Ishikawa (cell line): ENCODE results near the gene MARCHF5.

ENCODE experiments used
- CEBPB ChIP-seq: IDR thresholded peaks from 2 replicates; pipeline ENCODE4 v1.6.1; 2012
- CREB1 ChIP-seq: IDR thresholded peaks from 2 replicates; pipeline ENCODE4 v1.6.1; 2012; ENCODE audit warnings: low read depth
- EGR1 ChIP-seq: IDR thresholded peaks from 2 replicates; pipeline ENCODE4 v1.6.1; 2012
- EP300 ChIP-seq: IDR thresholded peaks from 2 replicates; pipeline ENCODE4 v1.6.1; 2012; ENCODE audit warnings: borderline replicate concordance
- FOXM1 ChIP-seq: IDR thresholded peaks from 2 replicates; pipeline ENCODE4 v1.6.1; 2012; ENCODE audit warnings: low read depth, borderline replicate concordance
- NFIC ChIP-seq: IDR thresholded peaks from 2 replicates; pipeline ENCODE4 v1.6.1; 2012
- RAD21 ChIP-seq: IDR thresholded peaks from 2 replicates; pipeline ENCODE4 v1.6.1; 2012; ENCODE audit warnings: low read depth
- TAF1 ChIP-seq: IDR thresholded peaks from 2 replicates; pipeline ENCODE4 v1.6.1; 2012; ENCODE audit warnings: low read depth, mild to moderate bottlenecking
- TCF12 ChIP-seq: IDR thresholded peaks from 2 replicates; pipeline ENCODE4 v1.6.1; 2012; ENCODE audit warnings: low read depth
- TEAD4 ChIP-seq: IDR thresholded peaks from 2 replicates; pipeline ENCODE4 v1.6.1; 2012
- YY1 ChIP-seq: IDR thresholded peaks from 2 replicates; pipeline ENCODE4 v1.6.1; 2012; ENCODE audit warnings: low read depth
- ZBTB7A ChIP-seq: IDR thresholded peaks from 2 replicates; pipeline ENCODE4 v1.6.1; 2012; ENCODE audit warnings: low read depth
- TF ChIP-seq, protein P1 (sequence below): IDR thresholded peaks from 2 replicates; pipeline ENCODE4 v1.6.1; 2012
- TF ChIP-seq, protein P2 (sequence below): IDR thresholded peaks from 2 replicates; pipeline ENCODE4 v1.6.1; 2012
- TF ChIP-seq, protein P3 (sequence below): IDR thresholded peaks from 2 replicates; pipeline ENCODE4 v1.6.1; 2012; ENCODE audit warnings: low read depth, mild to moderate bottlenecking

The MARCHF5 gene

DNA sequence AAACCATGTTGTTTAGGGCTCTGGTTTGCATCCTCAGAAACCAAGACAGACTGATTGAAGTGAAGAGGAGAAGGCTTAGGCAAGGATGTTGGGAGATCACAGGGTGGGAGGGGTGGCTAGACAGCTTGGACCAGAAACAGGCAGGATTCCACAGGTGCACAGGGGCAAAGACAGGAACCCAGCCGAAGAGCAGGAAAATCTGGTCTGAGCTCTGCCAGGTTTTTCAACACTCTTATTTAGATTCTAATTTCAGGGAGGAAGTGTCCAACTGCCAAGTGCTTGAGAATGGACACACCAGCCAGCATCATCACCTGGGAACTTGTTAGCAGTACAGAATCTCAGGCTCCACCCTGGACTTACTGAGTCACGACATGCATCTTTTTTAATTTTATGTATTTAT is 93.8 kb downstream of the MARCHF5 start:
- TF ChIP-seq TCF12 = no peak
- TF ChIP-seq, protein P1, sequence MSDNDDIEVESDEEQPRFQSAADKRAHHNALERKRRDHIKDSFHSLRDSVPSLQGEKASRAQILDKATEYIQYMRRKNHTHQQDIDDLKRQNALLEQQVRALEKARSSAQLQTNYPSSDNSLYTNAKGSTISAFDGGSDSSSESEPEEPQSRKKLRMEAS = no peak
- TF ChIP-seq CEBPB = no peak
- TF ChIP-seq RAD21 = no peak
- no peak for TF ChIP-seq EGR1
- TF ChIP-seq, protein P2, sequence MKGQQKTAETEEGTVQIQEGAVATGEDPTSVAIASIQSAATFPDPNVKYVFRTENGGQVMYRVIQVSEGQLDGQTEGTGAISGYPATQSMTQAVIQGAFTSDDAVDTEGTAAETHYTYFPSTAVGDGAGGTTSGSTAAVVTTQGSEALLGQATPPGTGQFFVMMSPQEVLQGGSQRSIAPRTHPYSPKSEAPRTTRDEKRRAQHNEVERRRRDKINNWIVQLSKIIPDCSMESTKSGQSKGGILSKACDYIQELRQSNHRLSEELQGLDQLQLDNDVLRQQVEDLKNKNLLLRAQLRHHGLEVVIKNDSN = no peak

DNA sequence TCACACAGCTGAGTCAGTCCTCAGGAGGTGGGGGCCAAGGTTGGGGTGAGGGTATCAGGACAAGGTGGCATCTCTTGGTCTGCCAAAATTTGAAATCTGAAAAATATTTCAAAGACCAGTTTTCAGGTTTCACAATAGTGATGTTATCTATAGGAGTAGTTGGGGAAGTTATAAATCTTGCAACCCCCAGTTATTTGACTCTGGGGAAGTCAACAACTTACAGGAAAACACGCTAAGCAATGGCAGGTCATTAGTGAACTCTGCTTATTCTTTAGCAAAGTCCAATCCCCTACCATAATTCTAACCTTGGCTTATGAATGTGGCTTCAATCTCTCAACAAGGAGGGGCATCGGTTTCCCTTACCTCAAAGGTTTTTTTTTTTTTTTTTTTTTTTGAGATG is 94.9 kb downstream of the MARCHF5 start:
- TF ChIP-seq, protein P1 = no peak
- TF ChIP-seq TAF1 (no peak), CREB1 (no peak), EP300 (no peak)
- TF ChIP-seq, protein P2 = no peak

DNA sequence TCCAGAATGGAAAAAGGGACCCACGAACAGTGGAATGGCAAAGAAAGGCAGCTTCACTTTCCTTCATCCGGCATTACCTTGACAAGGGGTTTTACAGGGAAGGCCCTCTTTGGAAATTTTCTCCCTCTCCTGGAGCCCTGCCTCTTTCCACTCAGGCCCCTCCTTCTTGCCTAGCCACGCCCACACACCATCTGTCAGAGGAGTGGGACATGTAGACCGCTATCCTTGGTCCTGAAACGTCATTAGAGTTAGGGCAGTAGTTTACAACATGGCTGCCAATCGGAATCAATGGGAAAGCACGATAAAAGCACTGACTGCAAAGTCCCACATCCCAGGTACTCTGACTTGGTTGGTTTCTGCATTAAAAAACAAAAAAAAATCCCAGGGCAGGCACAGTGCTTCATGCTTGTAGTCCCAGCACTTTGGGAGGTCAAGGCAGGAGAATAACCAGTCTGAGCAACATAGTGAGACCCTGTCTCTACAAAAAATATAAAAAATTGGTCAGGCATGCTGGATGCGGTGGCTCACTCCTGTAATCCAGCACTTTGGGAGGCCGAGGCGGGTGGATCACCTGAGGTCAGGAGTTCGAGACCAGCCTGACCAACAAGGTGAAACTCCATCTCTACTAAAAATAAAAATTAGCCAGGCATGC is 96.4 kb downstream of the MARCHF5 start:
- TF ChIP-seq EP300 (no peak), TAF1 (no peak), NFIC (no peak), RAD21 (no peak), CREB1 (peak; percentile 68), TCF12 (no peak), CEBPB (no peak), ZBTB7A (no peak), FOXM1 (no peak), TEAD4 (0 out of 2 replicates have a peak, but pooled peaks have one; percentile 25), EGR1 (no peak), YY1 (peak; percentile 93)
- TF ChIP-seq, protein P1 = no peak
- TF ChIP-seq, protein P2 = no peak
- TF ChIP-seq, protein P3, sequence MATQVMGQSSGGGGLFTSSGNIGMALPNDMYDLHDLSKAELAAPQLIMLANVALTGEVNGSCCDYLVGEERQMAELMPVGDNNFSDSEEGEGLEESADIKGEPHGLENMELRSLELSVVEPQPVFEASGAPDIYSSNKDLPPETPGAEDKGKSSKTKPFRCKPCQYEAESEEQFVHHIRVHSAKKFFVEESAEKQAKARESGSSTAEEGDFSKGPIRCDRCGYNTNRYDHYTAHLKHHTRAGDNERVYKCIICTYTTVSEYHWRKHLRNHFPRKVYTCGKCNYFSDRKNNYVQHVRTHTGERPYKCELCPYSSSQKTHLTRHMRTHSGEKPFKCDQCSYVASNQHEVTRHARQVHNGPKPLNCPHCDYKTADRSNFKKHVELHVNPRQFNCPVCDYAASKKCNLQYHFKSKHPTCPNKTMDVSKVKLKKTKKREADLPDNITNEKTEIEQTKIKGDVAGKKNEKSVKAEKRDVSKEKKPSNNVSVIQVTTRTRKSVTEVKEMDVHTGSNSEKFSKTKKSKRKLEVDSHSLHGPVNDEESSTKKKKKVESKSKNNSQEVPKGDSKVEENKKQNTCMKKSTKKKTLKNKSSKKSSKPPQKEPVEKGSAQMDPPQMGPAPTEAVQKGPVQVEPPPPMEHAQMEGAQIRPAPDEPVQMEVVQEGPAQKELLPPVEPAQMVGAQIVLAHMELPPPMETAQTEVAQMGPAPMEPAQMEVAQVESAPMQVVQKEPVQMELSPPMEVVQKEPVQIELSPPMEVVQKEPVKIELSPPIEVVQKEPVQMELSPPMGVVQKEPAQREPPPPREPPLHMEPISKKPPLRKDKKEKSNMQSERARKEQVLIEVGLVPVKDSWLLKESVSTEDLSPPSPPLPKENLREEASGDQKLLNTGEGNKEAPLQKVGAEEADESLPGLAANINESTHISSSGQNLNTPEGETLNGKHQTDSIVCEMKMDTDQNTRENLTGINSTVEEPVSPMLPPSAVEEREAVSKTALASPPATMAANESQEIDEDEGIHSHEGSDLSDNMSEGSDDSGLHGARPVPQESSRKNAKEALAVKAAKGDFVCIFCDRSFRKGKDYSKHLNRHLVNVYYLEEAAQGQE = peak; percentile 97

DNA sequence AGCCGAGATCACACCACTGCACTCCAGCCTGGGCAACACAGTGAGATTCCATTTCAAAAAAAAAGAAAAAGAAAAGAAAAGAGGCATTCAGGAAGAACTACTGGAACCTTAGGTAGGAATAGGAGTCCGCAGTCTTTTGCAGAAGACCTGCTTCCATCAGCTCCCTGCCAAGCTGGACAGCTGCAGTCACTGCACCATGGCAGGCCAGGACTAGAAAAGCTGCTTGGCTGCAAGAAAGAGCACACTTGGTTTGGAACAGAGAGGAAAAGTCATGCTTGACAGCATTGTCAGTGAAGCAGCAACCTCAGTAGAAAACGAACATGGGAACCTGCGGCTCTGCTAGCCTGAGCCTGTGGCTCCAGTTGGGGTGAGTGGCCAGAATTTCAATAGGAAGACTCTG is 104.3 kb downstream of the MARCHF5 start:
- TF ChIP-seq, protein P3 = peak; percentile 69
- no peak for TF ChIP-seq CREB1
